Gastroesophageal sphincter (tissue), 4 donors: ENCODE measurements around the gene NSD2. TPM values are rescaled to one million over a fixed set of nuclear protein-coding genes. Genes with fewer than 3 reads are reported as not detected.
"Not testable (repeated sequence)": the region's sequence is repeated elsewhere in the genome, so short reads cannot be mapped to it uniquely, and the experiment has no call there.

ENCODE experiments used
- ATAC-seq: fragments of 150-250 bp; one replicate; pipeline ENCODE4 v1.9.1; 2016; ENCODE audit warnings: mild to moderate bottlenecking, moderate library complexity
- H3K27ac ChIP-seq, 4 donors: fragments of 200-600 bp; sonication (generic) in 3 of 4; 1 replicate in 3 of 4; 2 replicates in 1 of 4; pipeline ENCODE4 v1.5.1; 2016 to 2019
- H3K27me3 ChIP-seq: fragments of 200-600 bp; sonication (generic); one replicate; pipeline ENCODE4 v1.5.1; 2019
- H3K36me3 ChIP-seq, 2 donors: fragments of 200-600 bp; sonication (generic); one replicate each; pipeline ENCODE4 v1.5.1; 2019; ENCODE audit warnings: control low read depth in 1 of 2
- H3K4me1 ChIP-seq, 3 donors: fragments of 200-600 bp; sonication (generic); 1 replicate in 2 of 3; 2 replicates in 1 of 3; pipeline ENCODE4 v1.5.1; 2016 to 2019; ENCODE audit warnings: control low read depth in 2 of 3
- H3K4me3 ChIP-seq, 2 donors: fragments of 200-600 bp; sonication (generic); one replicate each; pipeline ENCODE4 v1.5.1; 2019; ENCODE audit warnings: mild to moderate bottlenecking in 1 of 2, moderate library complexity in 1 of 2
- H3K9me3 ChIP-seq, 3 donors: fragments of 200-600 bp; sonication (generic); one replicate each; pipeline ENCODE4 v1.5.1; 2017 to 2019; ENCODE audit warnings: control low read depth in 2 of 3
- CTCF ChIP-seq, 4 experiments: fragments of 200-600 bp in 2 of 4; fragments of 450-650 bp in 2 of 4; sonication (generic) in 1 of 4; IDR thresholded peaks; one replicate each; pipeline ENCODE4 v1.5.1; 2017 to 2019; ENCODE audit warnings: antibody characterized with exemption in 4 of 4, mild to moderate bottlenecking in 2 of 4, moderate library complexity in 2 of 4
- EP300 ChIP-seq: sonication (generic); formaldehyde crosslinking; IDR thresholded peaks from one replicate; pipeline ENCODE4 v1.6.1; 2017; ENCODE audit warnings: antibody characterized with exemption, mild to moderate bottlenecking
- POLR2A ChIP-seq, 2 donors: fragments of 450-650 bp; IDR thresholded peaks; one replicate each; pipeline ENCODE4 v1.6.1; 2017; ENCODE audit warnings: antibody characterized with exemption in 2 of 2, mild to moderate bottlenecking in 2 of 2, moderate library complexity in 1 of 2
- POLR2AphosphoS5 ChIP-seq: sonication (generic); formaldehyde crosslinking; IDR thresholded peaks from one replicate; pipeline ENCODE4 v1.6.1; 2017; ENCODE audit warnings: antibody characterized with exemption
- WGBS, 2 donors: methylation state at CpG; one replicate each; pipeline ENCODE4 v1.1.5; 2018; ENCODE audit warnings: low coverage in 1 of 2; 5-methylcytosine and 5-hydroxymethylcytosine counted together
- total RNA-seq, 4 donors: library from RNA; depleted of rRNA; stranded (reverse); fragments of >200 nt; gene quantifications; one replicate each; pipeline ENCODE4 v1.1.0, GENCODE V29; 2016

NSD2 gene
- total RNA-seq, 4 donors from 2014 or later = 37.8 to 47.3 (median 39.4) TPM

GRCh38 chr4:1998296-1998695, 127.1 kb downstream of the NSD2 start:
- peaks cover 0 to 29% of the 10 kb centered on the region in 2 donors for H3K36me3 ChIP-seq
- no peak overlapping the region for H3K27ac ChIP-seq
- peaks cover 0 to 15% (median 2%) of the 10 kb centered on the region in 3 donors for H3K9me3 ChIP-seq
- TF ChIP-seq POLR2A (IDR thresholded peaks at IDR 0.05) (no peak), POLR2AphosphoS5 (no peak), EP300 (no peak), CTCF (IDR thresholded peaks at IDR 0.05) (no peak)
- H3K4me3 ChIP-seq = no peak overlapping the region
- no peaks in the 10 kb centered on the region for H3K27me3 ChIP-seq
- H3K4me1 ChIP-seq = no peaks in the 10 kb centered on the region
- ATAC-seq = no peak
- 89 to 94% methylated on average over 4 to 7 of the region's 7 CpGs for WGBS, 2 donors

- Histone ChIP-seq H3K36me3 (peaks cover 0 to 39% of the 10 kb centered on the region in 2 donors), H3K9me3 (peaks cover 0 to 15% (median 2%) of the 10 kb centered on the region in 3 donors)
- not testable (repeated sequence) for H3K27me3 ChIP-seq, H3K4me1 ChIP-seq, H3K4me3 ChIP-seq, H3K27ac ChIP-seq, ATAC-seq
- 95 to 97% methylated on average over 2 to 4 of the region's 4 CpGs for WGBS, 2 donors
Observed at GRCh38 chr4:1999308-1999707, 128.1 kb downstream of the NSD2 start.

GRCh38 chr4:2003361-2003760, 132.2 kb downstream of the NSD2 start:
- not testable (repeated sequence) for H3K27me3 ChIP-seq, H3K4me3 ChIP-seq, H3K9me3 ChIP-seq, H3K27ac ChIP-seq, ATAC-seq
- Histone ChIP-seq H3K4me1 (peaks cover 0 to 27% (median 5%) of the 10 kb centered on the region in 3 donors), H3K36me3 (peaks cover 0 to 37% of the 10 kb centered on the region in 2 donors)
- WGBS, 2 donors = 100% methylated on average over 1 to 2 of the region's 2 CpGs

- Histone ChIP-seq H3K27me3 (no peaks in the 10 kb centered on the region), H3K4me3 (no peak overlapping the region), H3K9me3 (no peaks in the 10 kb centered on the region), H3K27ac (no peak overlapping the region), H3K36me3 (peaks cover 0 to 34% of the 10 kb centered on the region in 2 donors), H3K4me1 (peaks cover 0 to 38% (median 10%) of the 10 kb centered on the region in 3 donors)
- WGBS, 2 donors = 73 to 94% methylated on average over 2 to 7 of the region's 7 CpGs
- TF ChIP-seq EP300 (no peak), POLR2A (IDR thresholded peaks at IDR 0.05) (no peak), CTCF (IDR thresholded peaks at IDR 0.05) (no peak), POLR2AphosphoS5 (no peak)
- ATAC-seq = no peak
Observed at GRCh38 chr4:2006367-2006766, 135.2 kb downstream of the NSD2 start.

GRCh38 chr4:2006956-2007653, 135.9 kb downstream of the NSD2 start:
- Histone ChIP-seq H3K27me3 (no peaks in the 10 kb centered on the region), H3K4me1 (peaks cover 0 to 38% (median 10%) of the 10 kb centered on the region in 3 donors), H3K27ac (no peak overlapping the region), H3K4me3 (peak overlapping the region; percentile 85 to 97), H3K36me3 (peaks cover 0 to 34% of the 10 kb centered on the region in 2 donors), H3K9me3 (no peaks in the 10 kb centered on the region)
- ATAC-seq = no peak
- WGBS, 2 donors = 84 to 85% methylated on average over 10 to 15 of the region's 15 CpGs
- TF ChIP-seq POLR2AphosphoS5 = no peak
- TF ChIP-seq CTCF (IDR thresholded peaks at IDR 0.05) = no peak
- TF ChIP-seq POLR2A (IDR thresholded peaks at IDR 0.05) = no peak
- no peak for TF ChIP-seq EP300
